Measurements from ENCODE around the gene MARCO.

DNA sequence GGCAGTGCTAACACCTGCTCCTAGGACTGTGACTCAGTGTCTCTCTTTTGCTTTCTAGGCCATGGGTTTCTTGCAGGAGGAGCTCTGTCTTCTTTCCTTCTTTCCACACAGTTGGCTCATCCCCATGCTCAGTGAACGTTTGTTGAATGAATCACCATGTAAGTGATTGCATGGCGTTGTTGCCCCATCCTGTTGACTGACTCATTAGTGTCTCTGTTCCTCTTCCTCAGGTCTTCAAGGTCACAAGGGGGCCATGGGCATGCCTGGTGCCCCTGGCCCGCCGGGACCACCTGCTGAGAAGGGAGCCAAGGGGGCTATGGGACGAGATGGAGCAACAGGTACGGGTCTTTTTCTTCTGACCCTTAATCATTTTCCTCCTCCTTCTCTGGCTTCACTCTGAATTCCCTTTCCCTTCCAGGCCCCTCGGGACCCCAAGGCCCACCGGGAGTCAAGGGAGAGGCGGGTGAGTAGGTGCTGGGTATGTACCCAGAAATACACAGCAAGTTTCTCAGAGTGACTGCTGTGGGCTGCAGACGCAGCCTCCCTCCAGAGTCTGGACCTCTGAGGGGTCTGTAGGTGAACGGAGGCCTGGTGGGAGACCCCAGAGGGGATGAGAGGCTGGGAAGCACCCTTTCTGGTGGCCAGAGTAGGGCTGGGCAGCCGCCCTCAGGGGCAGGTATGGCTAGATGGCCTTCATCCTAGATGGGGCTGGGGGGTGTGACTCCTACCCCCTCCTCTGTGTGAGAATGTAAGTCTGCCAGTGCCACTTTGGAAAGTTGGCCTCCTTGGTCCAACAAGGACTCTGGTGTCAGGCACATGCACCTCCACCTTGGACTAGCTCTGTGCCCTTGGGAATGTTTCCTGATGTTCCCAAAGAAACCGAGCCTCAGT lies 32.4 kb downstream of the MARCO start:
- TF ChIP-seq POLR2A (IDR thresholded peaks at IDR 0.05; ENCODE audit: low read depth, low read length) (no peak), SMAD5 (IDR thresholded peaks at IDR 0.05; ENCODE audit: low read depth) (no peak), MLLT1 (IDR thresholded peaks at IDR 0.05) (no peak), RFX5 (IDR thresholded peaks at IDR 0.05; ENCODE audit: low read depth, low read length) (no peak), CTCF (IDR thresholded peaks at IDR 0.05 in 2 of 3, conservative IDR thresholded peaks at IDR 0.05 in 1 of 3; ENCODE audit: control insufficient read depth in 2 of 3, extremely low read depth in 1 of 3, insufficient read depth in 1 of 3, low read depth in 3 of 3, low read length in 3 of 3) (no peak), ZNF274 (IDR thresholded peaks at IDR 0.05; ENCODE audit: insufficient read depth, insufficient read length) (no peak)
- TF ChIP-seq, protein P1, sequence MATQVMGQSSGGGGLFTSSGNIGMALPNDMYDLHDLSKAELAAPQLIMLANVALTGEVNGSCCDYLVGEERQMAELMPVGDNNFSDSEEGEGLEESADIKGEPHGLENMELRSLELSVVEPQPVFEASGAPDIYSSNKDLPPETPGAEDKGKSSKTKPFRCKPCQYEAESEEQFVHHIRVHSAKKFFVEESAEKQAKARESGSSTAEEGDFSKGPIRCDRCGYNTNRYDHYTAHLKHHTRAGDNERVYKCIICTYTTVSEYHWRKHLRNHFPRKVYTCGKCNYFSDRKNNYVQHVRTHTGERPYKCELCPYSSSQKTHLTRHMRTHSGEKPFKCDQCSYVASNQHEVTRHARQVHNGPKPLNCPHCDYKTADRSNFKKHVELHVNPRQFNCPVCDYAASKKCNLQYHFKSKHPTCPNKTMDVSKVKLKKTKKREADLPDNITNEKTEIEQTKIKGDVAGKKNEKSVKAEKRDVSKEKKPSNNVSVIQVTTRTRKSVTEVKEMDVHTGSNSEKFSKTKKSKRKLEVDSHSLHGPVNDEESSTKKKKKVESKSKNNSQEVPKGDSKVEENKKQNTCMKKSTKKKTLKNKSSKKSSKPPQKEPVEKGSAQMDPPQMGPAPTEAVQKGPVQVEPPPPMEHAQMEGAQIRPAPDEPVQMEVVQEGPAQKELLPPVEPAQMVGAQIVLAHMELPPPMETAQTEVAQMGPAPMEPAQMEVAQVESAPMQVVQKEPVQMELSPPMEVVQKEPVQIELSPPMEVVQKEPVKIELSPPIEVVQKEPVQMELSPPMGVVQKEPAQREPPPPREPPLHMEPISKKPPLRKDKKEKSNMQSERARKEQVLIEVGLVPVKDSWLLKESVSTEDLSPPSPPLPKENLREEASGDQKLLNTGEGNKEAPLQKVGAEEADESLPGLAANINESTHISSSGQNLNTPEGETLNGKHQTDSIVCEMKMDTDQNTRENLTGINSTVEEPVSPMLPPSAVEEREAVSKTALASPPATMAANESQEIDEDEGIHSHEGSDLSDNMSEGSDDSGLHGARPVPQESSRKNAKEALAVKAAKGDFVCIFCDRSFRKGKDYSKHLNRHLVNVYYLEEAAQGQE (IDR thresholded peaks at IDR 0.05; ENCODE audit: low read depth, low read length): no peak
